Esophagus muscularis mucosa (tissue), 4 donors: ENCODE measurements around the gene ATG10. TPM values are rescaled to one million over a fixed set of nuclear protein-coding genes. Genes with fewer than 3 reads are reported as not detected.
"Not testable (repeated sequence)": the region's sequence is repeated elsewhere in the genome, so short reads cannot be mapped to it uniquely, and the experiment has no call there.

Experiments
- DNase-seq: peaks from one replicate; pipeline ENCODE4 v3.0.0-alpha.2; 2017; ENCODE audit errors: extremely low spot score
- H3K27ac ChIP-seq, 4 donors: fragments of 200-600 bp; sonication (generic); replicated peaks in 1 of 4; 1 replicate in 3 of 4; 2 replicates in 1 of 4; pipeline ENCODE4 v1.5.1; 2016 to 2019; ENCODE audit warnings: mild to moderate bottlenecking in 1 of 4
- H3K27me3 ChIP-seq, 4 donors: fragments of 200-600 bp; sonication (generic); one replicate each; pipeline versions ENCODE4 v1.5.1 to v1.6.0; 2016 to 2019
- H3K36me3 ChIP-seq, 4 donors: fragments of 200-600 bp; sonication (generic); one replicate each; pipeline ENCODE4 v1.5.1; 2016 to 2019
- H3K4me1 ChIP-seq, 4 donors: fragments of 200-600 bp; sonication (generic); one replicate each; pipeline ENCODE4 v1.5.1; 2016 to 2019
- H3K4me3 ChIP-seq, 4 donors: fragments of 200-600 bp; sonication (generic); 1 replicate in 2 of 4; 2 replicates in 2 of 4; pipeline ENCODE4 v1.5.1; 2016 to 2019; ENCODE audit warnings: mild to moderate bottlenecking in 4 of 4, moderate library complexity in 1 of 4
- H3K9me3 ChIP-seq, 4 donors: fragments of 200-600 bp; sonication (generic); 1 replicate in 3 of 4; 2 replicates in 1 of 4; pipeline ENCODE4 v1.5.1; 2016 to 2019
- CTCF ChIP-seq, 3 experiments: fragments of 200-600 bp in 2 of 3; fragments of 450-650 bp in 1 of 3; sonication (generic) in 2 of 3; IDR thresholded peaks; one replicate each; pipeline ENCODE4 v1.5.1; 2017 to 2019; ENCODE audit warnings: antibody characterized with exemption in 3 of 3, mild to moderate bottlenecking in 2 of 3, moderate library complexity in 1 of 3
- EP300 ChIP-seq: sonication (generic); formaldehyde crosslinking; IDR thresholded peaks from one replicate; pipeline ENCODE4 v1.6.1; 2017; ENCODE audit warnings: antibody characterized with exemption
- POLR2A ChIP-seq: fragments of 450-650 bp; IDR thresholded peaks from one replicate; pipeline ENCODE4 v1.6.1; 2017; ENCODE audit warnings: antibody characterized with exemption, moderate library complexity, mild to moderate bottlenecking, low read depth
- POLR2AphosphoS5 ChIP-seq, 2 donors: sonication (generic); formaldehyde crosslinking; IDR thresholded peaks; one replicate each; pipeline ENCODE4 v1.6.1; 2017; ENCODE audit warnings: antibody characterized with exemption in 2 of 2
- WGBS: methylation state at CpG from one replicate; pipeline ENCODE4 v1.1.5; 2018; 5-methylcytosine and 5-hydroxymethylcytosine counted together
- intact Hi-C: fragments of 100-400 bp; cut with DNase I; formaldehyde crosslinking; loops from one replicate; pipeline ENCODE4 v1.15.1; 2023
- total RNA-seq, 4 donors: library from RNA; depleted of rRNA; stranded (reverse); fragments of >200 nt; gene quantifications; one replicate each; pipeline versions ENCODE4 v1.1.0 to v1.2.1, GENCODE V29; 2016

The ATG10 gene
- total RNA-seq, 4 donors from 2014 or later, result 5.2 to 9.1 (median 7.3) TPM

- 95% methylated on average over 3 of the region's 3 CpGs for WGBS
- no peak overlapping the region for H3K4me3 ChIP-seq
- intact Hi-C loops, result no loop called here
- peaks cover 0 to 38% (median 14%) of the 10 kb centered on the region in 4 donors for H3K36me3 ChIP-seq
- no peak overlapping the region for H3K27ac ChIP-seq
- no peaks in the 10 kb centered on the region for H3K4me1 ChIP-seq
- DNase-seq, result no peak
- H3K9me3 ChIP-seq, result no peaks in the 10 kb centered on the region
- H3K27me3 ChIP-seq, result no peaks in the 10 kb centered on the region
- TF ChIP-seq POLR2AphosphoS5 (IDR thresholded peaks at IDR 0.05) (no peak), CTCF (IDR thresholded peaks at IDR 0.05) (no peak), POLR2A (no peak), EP300 (no peak)
Observed at GRCh38 chr5:81980598-81981260, 8.9 kb downstream of the ATG10 start.

- DNase-seq, H3K27me3 ChIP-seq, H3K4me3 ChIP-seq, H3K27ac ChIP-seq, intact Hi-C loops, H3K4me1 ChIP-seq, H3K9me3 ChIP-seq: not testable (repeated sequence)
- WGBS, result 97% methylated on average over 11 of the region's 11 CpGs
- peaks cover 0 to 28% (median 10%) of the 10 kb centered on the region in 4 donors for H3K36me3 ChIP-seq
Observed at GRCh38 chr5:81982172-81982685, 10.4 kb downstream of the ATG10 start.

DNA sequence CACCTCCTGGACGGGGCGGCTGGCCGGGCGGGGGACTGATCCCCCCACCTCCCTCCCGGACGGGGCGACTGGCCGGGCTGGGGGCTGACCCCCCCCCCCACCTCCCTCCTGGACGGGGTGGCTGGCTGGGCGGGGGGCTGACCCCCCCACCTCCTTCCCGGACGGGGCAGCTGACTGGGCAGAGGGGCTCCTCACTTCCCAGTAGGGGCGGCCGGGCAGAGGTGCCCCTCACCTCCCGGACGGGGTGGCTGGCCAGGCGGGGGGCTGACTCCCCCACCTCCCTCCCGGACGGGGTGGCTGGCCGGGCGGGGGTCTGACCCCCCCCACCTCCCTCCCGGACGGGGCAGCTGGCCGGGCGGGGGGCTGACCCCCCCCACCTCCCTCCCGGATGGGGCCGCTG, 11.3 kb downstream of the ATG10 start:
- H3K4me3 ChIP-seq, H3K27me3 ChIP-seq, H3K27ac ChIP-seq, DNase-seq, H3K9me3 ChIP-seq, H3K4me1 ChIP-seq, intact Hi-C loops: not testable (repeated sequence)
- H3K36me3 ChIP-seq, result peaks cover 0 to 32% (median 13%) of the 10 kb centered on the region in 4 donors
- no CpG with 5 or more reads among the region's 27 CpGs for WGBS

- H3K9me3 ChIP-seq, H3K4me3 ChIP-seq, intact Hi-C loops, H3K27ac ChIP-seq, DNase-seq, H3K27me3 ChIP-seq, H3K4me1 ChIP-seq: not testable (repeated sequence)
- WGBS, result 96% methylated on average over 15 of the region's 30 CpGs
- peaks cover 0 to 36% (median 15%) of the 10 kb centered on the region in 4 donors for H3K36me3 ChIP-seq
Observed at GRCh38 chr5:81983563-81983962, 11.7 kb downstream of the ATG10 start.

DNA sequence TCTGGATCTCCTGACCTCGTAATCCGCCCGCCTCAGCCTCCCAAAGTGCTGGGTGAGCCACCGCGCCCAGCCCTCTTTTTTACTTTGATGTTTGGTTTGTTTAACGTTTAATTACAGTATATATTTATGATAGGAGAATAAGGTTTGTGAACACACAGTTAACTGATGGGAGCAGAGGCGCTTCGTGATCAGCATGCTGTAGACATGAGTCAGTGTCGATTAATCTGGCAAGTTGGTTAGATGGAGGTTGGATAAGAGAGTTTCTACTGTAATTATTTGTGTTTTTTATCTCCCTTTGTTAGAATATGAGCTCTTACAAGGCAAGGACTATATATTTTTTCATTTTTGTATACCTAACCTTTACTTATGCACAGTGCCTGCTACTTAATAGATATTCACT, 14.3 kb downstream of the ATG10 start:
- Histone ChIP-seq H3K9me3 (no peaks in the 10 kb centered on the region), H3K27me3 (no peaks in the 10 kb centered on the region), H3K4me1 (no peaks in the 10 kb centered on the region), H3K36me3 (peaks cover 0 to 28% (median 12%) of the 10 kb centered on the region in 4 donors), H3K27ac (no peak overlapping the region), H3K4me3 (no peak overlapping the region)
- WGBS, result 95% methylated on average over 9 of the region's 9 CpGs
- intact Hi-C loops, result no loop called here
- DNase-seq, result no peak
- TF ChIP-seq POLR2A (no peak), POLR2AphosphoS5 (IDR thresholded peaks at IDR 0.05) (no peak), CTCF (IDR thresholded peaks at IDR 0.05) (no peak), EP300 (no peak)

GRCh38 chr5:81989204-81989603, 17.4 kb downstream of the ATG10 start:
- Histone ChIP-seq H3K4me1 (no peaks in the 10 kb centered on the region), H3K9me3 (no peaks in the 10 kb centered on the region), H3K36me3 (peaks cover 0 to 26% (median 9%) of the 10 kb centered on the region in 4 donors), H3K27me3 (no peaks in the 10 kb centered on the region), H3K27ac (no peak overlapping the region), H3K4me3 (no peak overlapping the region)
- DNase-seq, result no peak
- TF ChIP-seq POLR2AphosphoS5 (IDR thresholded peaks at IDR 0.05) (no peak), POLR2A (no peak), EP300 (no peak), CTCF (IDR thresholded peaks at IDR 0.05) (no peak)
- intact Hi-C loops, result no loop called here
- WGBS, result 87% methylated on average over 5 of the region's 5 CpGs
